NT2/D1 (cell line): ENCODE measurements around the gene MORN5.

Experiments
- YY1 ChIP-seq: IDR thresholded peaks from 2 replicates; pipeline ENCODE4 v1.6.1; 2011; ENCODE audit not compliant: insufficient read length, insufficient read depth
- ZNF274 ChIP-seq: IDR thresholded peaks from 2 replicates; pipeline ENCODE4 v1.6.1; 2011; ENCODE audit warnings: mild to moderate bottlenecking, low read depth, low read length

DNA sequence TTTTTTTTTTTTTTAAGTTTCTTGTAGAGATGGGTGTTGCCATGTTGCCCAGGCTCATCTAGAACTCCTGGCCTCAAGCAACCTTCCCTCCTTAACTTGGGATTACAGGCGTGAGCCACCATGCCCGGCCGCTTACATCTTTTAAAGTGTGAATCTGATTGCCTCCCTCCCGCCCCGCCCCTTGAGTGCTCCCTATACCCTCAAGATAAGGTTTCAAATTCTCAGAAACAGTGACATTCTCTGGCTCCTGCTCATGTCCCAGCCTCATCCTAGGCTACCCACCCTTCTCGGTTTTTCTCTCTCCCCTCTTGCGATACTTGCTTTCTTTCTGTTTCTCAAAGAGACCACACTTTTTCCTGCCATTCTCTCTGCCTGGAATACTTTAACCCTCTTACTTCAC lies 12.4 kb downstream of the MORN5 start:
- no peak for TF ChIP-seq YY1
- TF ChIP-seq ZNF274, result no peak
